ENCODE data around the gene WFDC12.

GRCh38 chr20:45153752-45154151 lies 29.5 kb upstream of the WFDC12 start:
- TF ChIP-seq FOXM1 (IDR thresholded peaks at IDR 0.05; ENCODE audit: borderline replicate concordance) (no peak), ARNT (IDR thresholded peaks at IDR 0.05) (no peak), FOXA1 (IDR thresholded peaks at IDR 0.05) (no peak), ZNF384 (IDR thresholded peaks at IDR 0.05) (no peak), SP1 (IDR thresholded peaks at IDR 0.05) (no peak), HDGF (IDR thresholded peaks at IDR 0.05; ENCODE audit: borderline replicate concordance) (no peak), TARDBP (IDR thresholded peaks at IDR 0.05) (no peak), NFRKB (IDR thresholded peaks at IDR 0.05) (no peak), FOXK2 (IDR thresholded peaks at IDR 0.05) (no peak)

All from HEK293T (cell line).